Erythroblast (primary cell): ENCODE results near the gene P2RX5.

ENCODE experiments used
- DNase-seq, 2 experiments: peaks; one replicate each; lab custom pipeline; 2025; lab: John Stamatoyannopoulos, UW
- GATA1 ChIP-seq: IDR thresholded peaks from 2 replicates; pipeline ENCODE4 v1.6.1; 2011; ENCODE audit warnings: low read depth, mild to moderate bottlenecking, control low read depth, low read length, moderate library complexity
- POLR2A ChIP-seq: IDR thresholded peaks from 2 replicates; pipeline ENCODE4 v1.6.1; 2011; ENCODE audit warnings: mild to moderate bottlenecking, low read length

The P2RX5 gene

GRCh38 chr17:3663102-3664011, 32.6 kb downstream of the P2RX5 start:
- TF ChIP-seq GATA1: no peak
- no peak for TF ChIP-seq POLR2A
- no peak for DNase-seq

GRCh38 chr17:3660311-3660891, 35.6 kb downstream of the P2RX5 start:
- no peak for DNase-seq
- TF ChIP-seq GATA1: no peak
- TF ChIP-seq POLR2A: no peak

GRCh38 chr17:3659541-3660111, 36.3 kb downstream of the P2RX5 start:
- no peak for DNase-seq
- no peak for TF ChIP-seq POLR2A
- TF ChIP-seq GATA1: no peak

GRCh38 chr17:3658784-3659449, 37.0 kb downstream of the P2RX5 start:
- DNase-seq: no peak
- no peak for TF ChIP-seq POLR2A
- TF ChIP-seq GATA1: no peak

GRCh38 chr17:3657874-3658783, 37.8 kb downstream of the P2RX5 start:
- DNase-seq: no peak
- TF ChIP-seq GATA1 (no peak), POLR2A (no peak)

- DNase-seq: no peak
- TF ChIP-seq POLR2A (no peak), GATA1 (no peak)
Measured at GRCh38 chr17:3657588-3657869, 38.4 kb downstream of the P2RX5 start.

GRCh38 chr17:3656755-3657587, 39.0 kb downstream of the P2RX5 start:
- TF ChIP-seq GATA1 (no peak), POLR2A (no peak)
- DNase-seq: no peak

- no peak for DNase-seq
- no peak for TF ChIP-seq POLR2A
- no peak for TF ChIP-seq GATA1
Measured at GRCh38 chr17:3656353-3656752, 39.6 kb downstream of the P2RX5 start.

GRCh38 chr17:3655766-3656165, 40.2 kb downstream of the P2RX5 start:
- no peak for DNase-seq
- TF ChIP-seq POLR2A (no peak), GATA1 (no peak)

- peak; percentile 53 to 65 for DNase-seq
- TF ChIP-seq POLR2A: no peak
- no peak for TF ChIP-seq GATA1
Measured at GRCh38 chr17:3647769-3648555, 48.0 kb downstream of the P2RX5 start.

GRCh38 chr17:3647251-3647650, 48.7 kb downstream of the P2RX5 start:
- no peak for DNase-seq
- no peak for TF ChIP-seq POLR2A
- TF ChIP-seq GATA1: no peak
